ENCODE data around the gene DOCK8. TPM values are rescaled to one million over a fixed set of nuclear protein-coding genes. Genes with fewer than 3 reads are reported as not detected.

The DOCK8 gene
- total RNA-seq, 1 experiment from 2014 or later = 15.2 TPM

DNA sequence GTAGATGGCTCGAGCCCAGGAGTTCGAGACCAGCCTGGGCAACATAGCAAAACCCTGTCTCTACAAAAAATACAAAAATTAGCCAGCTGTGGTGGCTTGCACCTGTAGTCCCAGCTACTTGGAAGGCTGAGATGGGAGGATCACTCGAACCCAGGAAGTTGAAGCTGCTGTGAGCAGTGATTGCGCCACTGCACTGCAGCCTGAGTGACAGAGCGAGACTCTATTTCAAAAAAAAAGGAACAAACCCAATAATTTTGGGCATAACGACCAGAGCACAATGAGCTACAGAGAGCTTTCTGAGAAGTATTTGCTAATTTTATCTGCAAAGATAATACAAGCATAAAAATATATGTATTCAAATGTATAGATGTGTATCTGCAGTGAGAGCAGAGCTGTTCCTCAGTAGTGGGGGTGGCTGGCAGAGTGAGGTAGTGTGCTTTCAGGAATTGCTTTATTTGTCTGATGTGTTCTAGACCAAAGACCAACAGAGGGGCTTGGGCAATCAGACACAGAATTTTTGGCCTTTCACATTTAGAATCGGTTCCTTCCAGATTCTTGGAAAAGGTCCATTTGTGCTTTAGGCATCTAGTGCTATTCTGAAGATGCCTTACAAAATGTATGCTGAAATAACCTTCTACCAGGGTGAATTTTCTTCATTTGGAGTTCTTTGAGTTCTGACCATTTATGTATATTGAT lies 5.2 kb downstream of the DOCK8 start:
- CTCF ChIA-PET = no interaction called here
- POLR2A ChIA-PET = no interaction called here

DNA sequence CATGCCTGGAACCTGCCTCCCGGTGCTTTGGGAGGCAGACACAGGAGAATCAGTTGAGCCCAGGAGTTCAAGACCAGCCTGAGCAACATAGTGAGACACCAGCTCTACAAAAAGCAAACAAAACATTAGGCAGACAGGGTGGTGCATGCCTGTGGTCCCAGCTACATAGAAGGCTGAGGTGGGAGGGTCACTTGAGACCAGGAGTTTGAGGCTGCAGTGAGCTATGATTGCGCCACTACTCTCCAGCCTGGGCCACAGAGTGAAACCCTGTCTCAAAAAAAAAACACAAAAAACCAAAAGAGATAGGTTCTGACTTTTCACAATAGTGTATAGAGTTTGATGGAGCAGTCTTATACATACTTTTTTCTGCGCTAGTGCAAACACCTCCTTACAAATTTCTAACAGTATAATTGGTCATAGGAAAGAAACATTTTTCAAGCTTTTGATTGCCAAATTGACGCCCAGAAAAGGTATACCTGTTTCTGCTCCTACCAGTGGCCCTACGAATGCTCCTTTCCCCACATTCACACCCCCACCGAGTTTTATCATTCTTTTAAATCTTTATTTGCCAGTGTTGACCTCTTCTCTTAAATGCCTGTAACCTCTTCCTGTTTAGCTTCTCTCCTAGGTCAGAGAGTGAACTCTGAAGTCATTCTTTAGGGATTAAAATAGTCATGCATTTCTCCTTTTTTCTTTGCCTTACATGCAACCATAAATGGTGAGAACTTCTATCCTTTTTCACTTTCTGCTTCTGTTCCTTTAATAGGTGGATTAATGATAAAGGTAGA lies 7.5 kb downstream of the DOCK8 start:
- peak overlapping the region; percentile 44 for H3K27ac Mint-ChIP-seq (ENCODE audit: unreplicated experiment)
- H3K9me3 Mint-ChIP-seq (ENCODE audit: unreplicated experiment) = peaks cover under 1% of the 10 kb centered on the region
- Histone ChIP-seq H3K4me3 (ENCODE audit: low read depth, low read length) (no peak overlapping the region), H3K36me3 (ENCODE audit: control insufficient read depth, insufficient read depth, low read length) (no peaks in the 10 kb centered on the region), H3K9me3 (no peaks in the 10 kb centered on the region), H3K4me1 (peaks cover 44% of the 10 kb centered on the region), H3K27me3 (replicated peaks; ENCODE audit: control insufficient read depth, insufficient read depth, low read length) (no peaks in the 10 kb centered on the region)
- POLR2A ChIA-PET = interaction anchor here (0.7 kb wide), 1 partner anchor 235 kb away, joined by 3 read pairs; no protein-coding TSS in a partner anchor
- H3K4me1 Mint-ChIP-seq (ENCODE audit: low read depth, unreplicated experiment) = peaks cover 17% of the 10 kb centered on the region
- TF ChIP-seq, protein P1, sequence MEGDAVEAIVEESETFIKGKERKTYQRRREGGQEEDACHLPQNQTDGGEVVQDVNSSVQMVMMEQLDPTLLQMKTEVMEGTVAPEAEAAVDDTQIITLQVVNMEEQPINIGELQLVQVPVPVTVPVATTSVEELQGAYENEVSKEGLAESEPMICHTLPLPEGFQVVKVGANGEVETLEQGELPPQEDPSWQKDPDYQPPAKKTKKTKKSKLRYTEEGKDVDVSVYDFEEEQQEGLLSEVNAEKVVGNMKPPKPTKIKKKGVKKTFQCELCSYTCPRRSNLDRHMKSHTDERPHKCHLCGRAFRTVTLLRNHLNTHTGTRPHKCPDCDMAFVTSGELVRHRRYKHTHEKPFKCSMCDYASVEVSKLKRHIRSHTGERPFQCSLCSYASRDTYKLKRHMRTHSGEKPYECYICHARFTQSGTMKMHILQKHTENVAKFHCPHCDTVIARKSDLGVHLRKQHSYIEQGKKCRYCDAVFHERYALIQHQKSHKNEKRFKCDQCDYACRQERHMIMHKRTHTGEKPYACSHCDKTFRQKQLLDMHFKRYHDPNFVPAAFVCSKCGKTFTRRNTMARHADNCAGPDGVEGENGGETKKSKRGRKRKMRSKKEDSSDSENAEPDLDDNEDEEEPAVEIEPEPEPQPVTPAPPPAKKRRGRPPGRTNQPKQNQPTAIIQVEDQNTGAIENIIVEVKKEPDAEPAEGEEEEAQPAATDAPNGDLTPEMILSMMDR (IDR thresholded peaks at IDR 0.05; ENCODE audit: insufficient read depth in 1 of 2, low read depth in 1 of 2, low read length in 1 of 2, severe bottlenecking in 1 of 2, unreplicated experiment in 1 of 2) = no peak
- CTCF ChIA-PET = interaction anchor here (0.7 kb wide), 1 partner anchor 283 kb away, joined by 3 read pairs; the partner anchor contains the start of gene KANK1
- intact Hi-C loops (cut with micrococcal nuclease; ENCODE audit: unreplicated experiment) = loop anchor here (5.0 kb wide), 1 partner anchor 35 kb away; no protein-coding TSS in a partner anchor
- DNase-seq = peak; percentile 20 to 33
- no TSS peak for BruUV-seq (replicated peaks)
- H3K27me3 Mint-ChIP-seq (ENCODE audit: insufficient read depth, unreplicated experiment) = no peaks in the 10 kb centered on the region
- no peaks in the 10 kb centered on the region for H3K36me3 Mint-ChIP-seq (ENCODE audit: insufficient read depth, unreplicated experiment)
- H3K4me3 Mint-ChIP-seq (ENCODE audit: unreplicated experiment) = peak overlapping the region; percentile 30

More for the DNA sequence above, 5.2 kb downstream of the DOCK8 start:
- no peak for DNase-seq
- Histone ChIP-seq H3K4me1 (peaks cover 49% of the 10 kb centered on the region), H3K9me3 (no peaks in the 10 kb centered on the region), H3K27me3 (replicated peaks; ENCODE audit: control insufficient read depth, insufficient read depth, low read length) (no peaks in the 10 kb centered on the region), H3K36me3 (ENCODE audit: control insufficient read depth, insufficient read depth, low read length) (no peaks in the 10 kb centered on the region), H3K4me3 (ENCODE audit: low read depth, low read length) (no peak overlapping the region)
- Mint-ChIP-seq H3K4me1 (ENCODE audit: low read depth, unreplicated experiment) (peaks cover 27% of the 10 kb centered on the region), H3K9me3 (ENCODE audit: unreplicated experiment) (no peaks in the 10 kb centered on the region), H3K4me3 (ENCODE audit: unreplicated experiment) (no peak overlapping the region), H3K27me3 (ENCODE audit: insufficient read depth, unreplicated experiment) (no peaks in the 10 kb centered on the region), H3K36me3 (ENCODE audit: insufficient read depth, unreplicated experiment) (no peaks in the 10 kb centered on the region), H3K27ac (ENCODE audit: unreplicated experiment) (no peak overlapping the region)
- TF ChIP-seq, protein P1 (IDR thresholded peaks at IDR 0.05; ENCODE audit: insufficient read depth in 1 of 2, low read depth in 1 of 2, low read length in 1 of 2, severe bottlenecking in 1 of 2, unreplicated experiment in 1 of 2) = no peak
- intact Hi-C loops (cut with micrococcal nuclease; ENCODE audit: unreplicated experiment) = loop anchor here (5.0 kb wide), 2 partner anchors 37 to 67 kb away; no protein-coding TSS in a partner anchor
- no TSS peak for BruUV-seq (replicated peaks)

- POLR2A ChIA-PET = interaction anchor here (0.8 kb wide), 1 partner anchor 9 kb away, joined by 8 read pairs; the partner anchor contains the start of gene DOCK8
- H3K27ac Mint-ChIP-seq (ENCODE audit: unreplicated experiment) = no peak overlapping the region
- no peaks in the 10 kb centered on the region for H3K36me3 ChIP-seq (ENCODE audit: control insufficient read depth, insufficient read depth, low read length)
Measured at GRCh38 chr9:223152-223551, 8.5 kb downstream of the DOCK8 start.

More at GRCh38 chr9:223152-223551, 8.5 kb downstream of the DOCK8 start:
- intact Hi-C loops (cut with micrococcal nuclease; ENCODE audit: unreplicated experiment) = loop anchor here (5.0 kb wide), 1 partner anchor 34 kb away; no protein-coding TSS in a partner anchor
- no peak overlapping the region for H3K4me3 ChIP-seq (ENCODE audit: low read depth, low read length)
- Mint-ChIP-seq H3K27me3 (ENCODE audit: insufficient read depth, unreplicated experiment) (no peaks in the 10 kb centered on the region), H3K4me1 (ENCODE audit: low read depth, unreplicated experiment) (peaks cover 14% of the 10 kb centered on the region), H3K36me3 (ENCODE audit: insufficient read depth, unreplicated experiment) (peaks cover 4% of the 10 kb centered on the region), H3K9me3 (ENCODE audit: unreplicated experiment) (peaks cover 10% of the 10 kb centered on the region), H3K4me3 (ENCODE audit: unreplicated experiment) (no peak overlapping the region)
- CTCF ChIA-PET = interaction anchor here (1.7 kb wide), 1 partner anchor 9 kb away, joined by 3 read pairs; the partner anchor contains the start of gene DOCK8
- no peaks in the 10 kb centered on the region for H3K9me3 ChIP-seq
- H3K27me3 ChIP-seq (replicated peaks; ENCODE audit: control insufficient read depth, insufficient read depth, low read length) = no peaks in the 10 kb centered on the region
- BruUV-seq (replicated peaks) = no TSS peak
- DNase-seq = no peak
- TF ChIP-seq, protein P1 (IDR thresholded peaks at IDR 0.05; ENCODE audit: insufficient read depth in 1 of 2, low read depth in 1 of 2, low read length in 1 of 2, severe bottlenecking in 1 of 2, unreplicated experiment in 1 of 2) = no peak
- H3K4me1 ChIP-seq = peaks cover 39% of the 10 kb centered on the region

Measured in Caco-2 (cell line).